ENCODE measurements around the gene RAP2B.
"Not testable (repeated sequence)": the region's sequence is repeated elsewhere in the genome, so short reads cannot be mapped to it uniquely, and the experiment has no call there.

Gene RAP2B

GRCh38 chr3:153193786-153194476, 31.9 kb downstream of the RAP2B start:
- not testable (repeated sequence) for DNase-seq (ENCODE audit: low spot score)

DNA sequence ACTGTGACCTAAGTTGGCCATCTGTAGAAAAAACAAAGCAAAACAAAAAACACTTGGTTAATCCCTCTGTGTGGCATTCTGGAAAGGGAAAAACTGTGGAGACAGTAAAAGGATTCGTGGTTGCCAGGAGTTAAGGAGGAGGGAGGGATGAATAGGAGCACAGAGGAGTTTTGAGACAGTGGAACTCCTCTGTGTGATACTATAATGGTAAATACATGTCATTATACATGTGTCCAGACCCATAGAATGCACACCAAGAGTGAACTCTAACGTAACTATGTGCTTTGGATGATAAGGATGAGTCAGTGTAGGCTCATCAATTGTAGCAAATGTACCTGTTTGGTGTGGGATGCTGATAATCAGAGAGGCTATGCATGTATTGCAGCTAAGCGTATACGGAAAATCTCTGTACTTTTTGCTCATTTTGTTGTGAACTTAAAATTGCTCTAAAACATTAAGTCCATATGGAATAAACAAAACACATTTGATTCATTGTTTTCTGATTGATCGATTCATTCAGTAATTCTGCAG, 33.4 kb downstream of the RAP2B start:
- DNase-seq (ENCODE audit: low spot score) = no peak

DNA sequence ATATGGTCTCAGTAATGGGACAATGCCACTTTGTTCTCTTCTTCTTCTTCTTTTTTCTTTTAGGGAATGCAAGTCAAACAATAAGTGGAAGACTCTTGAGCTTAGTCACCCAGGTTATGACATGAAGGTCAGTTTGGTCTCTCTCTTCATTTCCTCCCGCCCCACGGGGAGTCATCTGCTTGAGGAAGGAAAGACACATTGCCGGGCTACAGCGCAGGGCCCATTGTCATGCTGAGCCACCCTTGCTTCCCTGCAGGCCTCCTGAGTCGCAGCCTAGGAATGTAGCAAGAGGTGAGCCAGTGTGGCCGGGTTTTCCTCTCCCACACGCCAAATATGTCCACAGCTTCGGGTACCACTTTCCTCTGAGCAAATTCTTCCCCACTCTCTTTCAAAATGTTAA, 47.6 kb downstream of the RAP2B start:
- DNase-seq (ENCODE audit: low spot score) = no peak

DNA sequence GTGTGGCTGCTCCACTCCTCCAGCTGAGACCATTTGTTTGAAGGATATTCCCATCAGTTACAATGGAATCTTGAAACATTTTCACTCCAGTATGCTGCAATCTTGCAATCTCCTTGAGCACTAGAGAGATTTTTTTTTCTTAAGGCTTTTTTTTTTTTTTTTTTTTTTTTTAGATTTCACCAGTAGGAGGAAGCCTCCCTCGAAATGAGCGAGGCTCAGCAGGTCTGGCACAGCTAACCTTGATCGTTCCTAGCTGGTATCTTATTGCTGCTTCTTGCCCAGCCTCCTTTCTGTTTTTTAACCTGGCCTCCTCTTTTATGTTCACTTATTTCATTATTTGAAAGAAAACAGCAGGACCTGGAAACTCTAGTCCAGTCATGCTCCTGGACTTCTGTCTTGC, 48.1 kb downstream of the RAP2B start:
- no peak for DNase-seq (ENCODE audit: low spot score)

DNA sequence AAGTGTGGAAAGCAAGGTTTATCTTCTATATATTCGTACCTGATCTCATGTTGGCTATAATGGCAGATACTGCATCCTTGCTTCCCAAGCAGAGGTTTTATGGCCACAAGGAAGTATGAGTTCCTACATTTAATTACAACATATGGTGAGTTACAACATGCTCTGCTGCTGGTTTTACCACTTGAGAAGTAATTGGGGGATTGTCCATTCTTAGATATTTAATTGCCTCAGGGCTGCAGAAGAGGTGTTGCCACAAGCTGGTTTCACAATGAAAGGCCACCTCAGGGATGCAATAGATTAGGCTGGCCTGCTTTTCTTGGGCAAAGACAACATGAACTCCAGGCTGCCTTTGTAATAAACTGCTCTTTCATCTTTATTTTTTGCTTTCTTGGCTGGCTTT, 48.6 kb downstream of the RAP2B start:
- no peak for DNase-seq (ENCODE audit: low spot score)

- DNase-seq (ENCODE audit: low spot score) = no peak
These were observed 53.5 kb downstream of the RAP2B start for GRCh38 chr3:153215497-153215896.

DNA sequence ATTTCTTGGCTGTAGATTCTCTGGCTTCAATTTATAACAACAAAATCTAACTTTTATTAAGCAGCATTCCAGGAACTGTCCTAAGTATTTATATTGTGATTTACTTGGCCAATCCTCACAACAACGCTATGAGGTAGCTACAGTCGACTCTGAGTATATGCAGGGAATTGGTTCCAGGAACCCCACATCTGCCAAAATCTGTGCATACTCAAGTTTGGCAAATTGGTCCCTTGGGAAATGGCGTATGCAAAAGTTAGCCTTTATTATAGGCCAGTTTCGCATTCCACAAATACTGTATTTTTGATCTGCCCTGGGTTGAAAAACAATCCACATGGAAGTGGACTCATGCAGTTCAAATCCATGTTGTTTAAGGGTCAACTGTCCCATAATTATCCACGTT, 53.9 kb downstream of the RAP2B start:
- no peak for DNase-seq (ENCODE audit: low spot score)

DNA sequence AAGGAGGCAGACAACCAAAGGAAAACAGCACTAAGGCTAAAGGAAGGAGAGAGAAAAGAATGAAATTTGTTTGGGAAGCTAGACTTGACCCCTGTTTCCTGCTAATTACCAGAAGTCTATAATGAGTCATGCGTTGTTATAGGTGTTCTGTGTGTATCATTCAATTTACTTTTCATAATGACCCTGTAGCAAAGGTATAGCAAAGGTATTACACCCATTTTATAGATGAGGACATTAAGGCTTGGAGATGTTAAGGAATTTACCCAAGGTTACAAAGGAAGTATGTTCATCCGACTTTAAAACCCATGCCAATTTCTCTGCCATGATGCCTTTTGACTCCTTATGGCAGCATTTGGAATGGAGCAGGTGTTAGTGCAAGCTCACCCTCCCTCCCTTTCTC, 54.9 kb downstream of the RAP2B start:
- no peak for DNase-seq (ENCODE audit: low spot score)

DNA sequence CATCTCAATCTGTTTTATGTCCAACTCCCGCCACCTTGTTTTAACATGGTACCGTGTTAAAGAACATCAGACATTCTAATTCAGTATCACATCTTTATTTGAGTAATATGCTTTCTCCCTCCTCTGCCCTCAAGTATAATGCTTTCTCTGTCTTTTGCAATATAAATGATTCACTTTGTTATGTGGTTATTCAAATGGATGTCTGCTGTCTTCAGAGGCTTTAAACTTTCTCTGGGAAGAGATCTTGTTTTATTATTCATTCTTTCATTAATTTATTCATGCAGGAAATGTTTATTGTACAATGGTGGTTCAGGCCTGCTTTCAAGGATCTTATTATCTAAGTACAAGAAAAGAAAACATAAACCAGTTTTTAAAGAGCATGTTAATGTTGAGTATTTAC, 57.1 kb downstream of the RAP2B start:
- DNase-seq (ENCODE audit: low spot score) = no peak

All from D341Med (cell line).